ENCODE measurements around the gene BCAS3. TPM values are rescaled to one million over a fixed set of nuclear protein-coding genes. Genes with fewer than 3 reads are reported as not detected.

The BCAS3 gene
- total RNA-seq, 2 experiments from 2014 or later: 13.4 to 14.5 TPM

DNA sequence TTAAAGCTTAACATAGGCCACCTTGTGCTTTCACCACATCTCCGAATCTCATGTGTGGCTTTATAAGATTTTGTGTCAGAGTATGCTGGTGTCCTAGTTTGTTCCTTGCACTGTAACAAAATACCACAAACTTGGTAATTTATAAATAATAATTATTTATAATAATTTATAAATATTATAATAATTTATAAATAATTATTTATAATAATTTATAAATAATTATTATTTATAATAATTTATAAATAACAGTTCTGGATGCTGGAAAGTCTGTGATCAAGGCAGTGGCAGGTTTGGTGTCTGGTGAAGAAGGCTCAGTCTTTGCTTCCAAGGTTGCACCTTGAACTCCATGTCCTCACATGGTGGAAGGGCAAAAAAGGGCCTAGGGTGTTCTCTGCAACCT lies 147.7 kb downstream of the BCAS3 start:
- POLR2A ChIA-PET: no interaction called here
- no TSS peak for BruUV-seq (replicated peaks)
- intact Hi-C loops (cut with micrococcal nuclease; ENCODE audit: unreplicated experiment): no loop called here

DNA sequence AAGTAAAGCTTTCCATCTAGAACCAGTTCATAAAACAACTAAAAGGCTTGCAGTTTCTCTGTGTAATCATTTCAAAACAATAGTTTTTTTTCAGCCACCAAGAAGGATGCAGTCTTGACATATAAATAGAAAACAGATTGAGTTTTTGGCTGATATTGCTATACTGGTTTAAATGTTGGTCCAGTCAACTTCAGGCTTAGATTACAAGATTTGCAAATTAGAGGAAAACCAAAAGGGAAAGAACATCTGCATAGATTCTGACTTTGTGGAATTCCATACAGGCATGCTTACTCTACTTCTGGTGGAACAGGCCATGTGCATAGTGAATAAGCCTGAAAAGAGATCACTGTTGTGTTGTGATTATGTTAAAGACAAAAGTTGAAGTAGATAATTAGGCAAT lies 150.3 kb downstream of the BCAS3 start:
- no TSS peak for BruUV-seq (replicated peaks)
- Histone ChIP-seq H3K4me2 (ENCODE audit: low read length) (no peak overlapping the region), H3K4me1 (ENCODE audit: insufficient read depth, low read length, poor library complexity, severe bottlenecking) (no peaks in the 10 kb centered on the region), H3K79me2 (ENCODE audit: insufficient read depth, low read depth, low read length) (no peaks in the 10 kb centered on the region), H3K9me3 (ENCODE audit: low read length) (no peaks in the 10 kb centered on the region), H2AFZ (ENCODE audit: low read length) (no peak overlapping the region), H3K4me3 (ENCODE audit: low read depth, low read length, poor library complexity, severe bottlenecking) (no peak overlapping the region), H4K20me1 (ENCODE audit: insufficient read depth, low read length) (no peaks in the 10 kb centered on the region), H3K9me2 (ENCODE audit: insufficient read depth, low read length) (no peaks in the 10 kb centered on the region), H3K36me3 (ENCODE audit: insufficient read depth, low read length) (no peaks in the 10 kb centered on the region), H3K27ac (ENCODE audit: low read depth, low read length, poor library complexity, severe bottlenecking) (no peak overlapping the region)
- intact Hi-C loops (cut with micrococcal nuclease; ENCODE audit: unreplicated experiment): no loop called here
- POLR2A ChIA-PET: no interaction called here
- no peak for TF ChIP-seq EZH2phosphoT487 (IDR thresholded peaks at IDR 0.05; ENCODE audit: borderline replicate concordance, low read depth, low read length)
- TF ChIP-seq, protein P1, sequence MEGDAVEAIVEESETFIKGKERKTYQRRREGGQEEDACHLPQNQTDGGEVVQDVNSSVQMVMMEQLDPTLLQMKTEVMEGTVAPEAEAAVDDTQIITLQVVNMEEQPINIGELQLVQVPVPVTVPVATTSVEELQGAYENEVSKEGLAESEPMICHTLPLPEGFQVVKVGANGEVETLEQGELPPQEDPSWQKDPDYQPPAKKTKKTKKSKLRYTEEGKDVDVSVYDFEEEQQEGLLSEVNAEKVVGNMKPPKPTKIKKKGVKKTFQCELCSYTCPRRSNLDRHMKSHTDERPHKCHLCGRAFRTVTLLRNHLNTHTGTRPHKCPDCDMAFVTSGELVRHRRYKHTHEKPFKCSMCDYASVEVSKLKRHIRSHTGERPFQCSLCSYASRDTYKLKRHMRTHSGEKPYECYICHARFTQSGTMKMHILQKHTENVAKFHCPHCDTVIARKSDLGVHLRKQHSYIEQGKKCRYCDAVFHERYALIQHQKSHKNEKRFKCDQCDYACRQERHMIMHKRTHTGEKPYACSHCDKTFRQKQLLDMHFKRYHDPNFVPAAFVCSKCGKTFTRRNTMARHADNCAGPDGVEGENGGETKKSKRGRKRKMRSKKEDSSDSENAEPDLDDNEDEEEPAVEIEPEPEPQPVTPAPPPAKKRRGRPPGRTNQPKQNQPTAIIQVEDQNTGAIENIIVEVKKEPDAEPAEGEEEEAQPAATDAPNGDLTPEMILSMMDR (conservative IDR thresholded peaks at IDR 0.05; ENCODE audit: low read length): no peak
- no peak for DNase-seq (ENCODE audit: low spot score)
- CTCF ChIA-PET (ENCODE audit: unreplicated experiment): no interaction called here

More for the DNA sequence above, 147.7 kb downstream of the BCAS3 start:
- no peak overlapping the region for H2AFZ ChIP-seq (ENCODE audit: low read length)
- H3K27ac ChIP-seq (ENCODE audit: low read depth, low read length, poor library complexity, severe bottlenecking): no peak overlapping the region
- no peaks in the 10 kb centered on the region for H3K79me2 ChIP-seq (ENCODE audit: insufficient read depth, low read depth, low read length)
- CTCF ChIA-PET (ENCODE audit: unreplicated experiment): no interaction called here
- H3K9me3 ChIP-seq (ENCODE audit: low read length): no peaks in the 10 kb centered on the region
- no peak overlapping the region for H3K4me2 ChIP-seq (ENCODE audit: low read length)
- no peaks in the 10 kb centered on the region for H3K4me1 ChIP-seq (ENCODE audit: insufficient read depth, low read length, poor library complexity, severe bottlenecking)
- H3K4me3 ChIP-seq (ENCODE audit: low read depth, low read length, poor library complexity, severe bottlenecking): no peak overlapping the region
- no peak for DNase-seq (ENCODE audit: low spot score)
- no peak for TF ChIP-seq EZH2phosphoT487 (IDR thresholded peaks at IDR 0.05; ENCODE audit: borderline replicate concordance, low read depth, low read length)
- TF ChIP-seq, protein P1 (conservative IDR thresholded peaks at IDR 0.05; ENCODE audit: low read length): no peak
- H4K20me1 ChIP-seq (ENCODE audit: insufficient read depth, low read length): no peaks in the 10 kb centered on the region
- no peaks in the 10 kb centered on the region for H3K36me3 ChIP-seq (ENCODE audit: insufficient read depth, low read length)
- H3K9me2 ChIP-seq (ENCODE audit: insufficient read depth, low read length): no peaks in the 10 kb centered on the region

DNA sequence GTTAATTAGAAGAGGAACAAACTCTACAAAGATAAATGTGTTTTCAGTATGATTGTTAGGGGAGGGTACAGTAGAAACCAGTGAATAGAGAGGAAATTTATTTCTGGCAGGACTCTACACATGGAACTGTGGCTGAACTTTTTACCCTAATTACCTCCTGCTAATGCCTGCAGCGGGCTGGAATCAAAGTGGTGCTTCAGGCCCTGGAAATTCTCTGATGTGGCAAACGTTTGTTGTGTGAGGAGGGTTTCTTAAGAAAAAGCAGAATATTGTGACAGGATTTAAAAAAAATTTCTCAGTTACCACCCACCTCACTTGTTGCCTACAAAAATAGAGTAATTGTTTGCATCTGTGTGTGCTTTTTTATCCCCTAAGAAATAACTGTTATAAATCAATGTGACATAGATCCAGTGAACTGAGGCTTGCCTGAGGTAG lies 154.5 kb downstream of the BCAS3 start:
- H3K4me3 ChIP-seq (ENCODE audit: low read depth, low read length, poor library complexity, severe bottlenecking): no peak overlapping the region
- no peaks in the 10 kb centered on the region for H3K36me3 ChIP-seq (ENCODE audit: insufficient read depth, low read length)
- no peak overlapping the region for H3K4me2 ChIP-seq (ENCODE audit: low read length)
- H3K9me2 ChIP-seq (ENCODE audit: insufficient read depth, low read length): no peaks in the 10 kb centered on the region
- POLR2A ChIA-PET: no interaction called here
- no peaks in the 10 kb centered on the region for H3K79me2 ChIP-seq (ENCODE audit: insufficient read depth, low read depth, low read length)
- TF ChIP-seq, protein P1 (conservative IDR thresholded peaks at IDR 0.05; ENCODE audit: low read length): no peak
- TF ChIP-seq EZH2phosphoT487 (IDR thresholded peaks at IDR 0.05; ENCODE audit: borderline replicate concordance, low read depth, low read length): no peak
- intact Hi-C loops (cut with micrococcal nuclease; ENCODE audit: unreplicated experiment): no loop called here
- no peak overlapping the region for H3K27ac ChIP-seq (ENCODE audit: low read depth, low read length, poor library complexity, severe bottlenecking)
- DNase-seq (ENCODE audit: low spot score): no peak
- BruUV-seq (replicated peaks): no TSS peak
- CTCF ChIA-PET (ENCODE audit: unreplicated experiment): no interaction called here
- H2AFZ ChIP-seq (ENCODE audit: low read length): no peak overlapping the region
- no peaks in the 10 kb centered on the region for H3K4me1 ChIP-seq (ENCODE audit: insufficient read depth, low read length, poor library complexity, severe bottlenecking)
- H4K20me1 ChIP-seq (ENCODE audit: insufficient read depth, low read length): no peaks in the 10 kb centered on the region
- H3K9me3 ChIP-seq (ENCODE audit: low read length): no peaks in the 10 kb centered on the region
